Bronchial epithelial cell (primary cell): Measurements from ENCODE around the gene CHAD. TPM values are rescaled to one million over a fixed set of nuclear protein-coding genes. Genes with fewer than 3 reads are reported as not detected.

Experiments used
- DNase-seq: peaks from one replicate; pipeline ENCODE4 v3.0.0-alpha.2; 2010; ENCODE audit warnings: low read depth
- FAIRE-seq: peaks from 2 replicates; lab custom pipeline; 2011; peaks lifted over from hg19 to GRCh38; lab: Jason Lieb, UNC
- H3K27me3 ChIP-seq: 2 replicates; pipeline ENCODE4 v1.5.1; 2011; ENCODE audit warnings: low read length; ENCODE audit not compliant: control insufficient read depth, insufficient read depth
- H3K36me3 ChIP-seq: 2 replicates; pipeline ENCODE4 v1.5.1; 2011; ENCODE audit warnings: low read length; ENCODE audit not compliant: control insufficient read depth, insufficient read depth
- H3K4me3 ChIP-seq: 2 replicates; pipeline ENCODE4 v1.5.1; 2011; ENCODE audit warnings: mild to moderate bottlenecking, low read depth, low read length, control low read depth
- total RNA-seq: library from RNA; depleted of rRNA; stranded (reverse); fragments of >200 nt; gene quantifications from 2 replicates; pipeline ENCODE4 v1.2.1, GENCODE V29; 2014
- TF ChIP-seq, protein P1 (sequence below): IDR thresholded peaks from 2 replicates; pipeline ENCODE4 v1.5.1; 2011; ENCODE audit warnings: mild to moderate bottlenecking, moderate library complexity, low read length, control low read depth, inconsistent platforms; ENCODE audit not compliant: insufficient read depth, severe bottlenecking

CHAD gene
- total RNA-seq, 1 donor from 2014 or later = not detected

DNA sequence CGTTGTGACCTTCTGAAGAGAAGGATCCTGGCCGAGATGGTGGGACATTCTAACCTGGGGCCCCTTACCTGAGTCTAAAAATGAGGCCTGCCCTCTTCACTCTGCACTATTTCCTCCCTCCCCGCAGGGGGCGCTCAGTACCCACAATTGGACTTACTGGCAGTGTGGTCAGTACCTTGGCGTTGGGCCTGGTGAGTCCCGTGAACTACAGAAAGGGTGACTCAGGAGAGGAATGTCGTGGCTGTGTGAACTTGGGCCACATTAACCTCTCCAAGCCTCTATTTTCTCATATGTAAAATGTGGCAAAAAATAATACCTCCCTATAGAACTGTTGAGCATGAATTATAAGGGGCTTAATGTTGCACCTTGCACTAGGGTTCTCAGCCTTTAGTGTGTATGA lies 13.8 kb upstream of the CHAD start:
- peak; percentile 84 for DNase-seq
- Histone ChIP-seq H3K27me3 (no peaks in the 10 kb centered on the region), H3K4me3 (no peak overlapping the region), H3K36me3 (peaks cover 13% of the 10 kb centered on the region)
- TF ChIP-seq, protein P1, sequence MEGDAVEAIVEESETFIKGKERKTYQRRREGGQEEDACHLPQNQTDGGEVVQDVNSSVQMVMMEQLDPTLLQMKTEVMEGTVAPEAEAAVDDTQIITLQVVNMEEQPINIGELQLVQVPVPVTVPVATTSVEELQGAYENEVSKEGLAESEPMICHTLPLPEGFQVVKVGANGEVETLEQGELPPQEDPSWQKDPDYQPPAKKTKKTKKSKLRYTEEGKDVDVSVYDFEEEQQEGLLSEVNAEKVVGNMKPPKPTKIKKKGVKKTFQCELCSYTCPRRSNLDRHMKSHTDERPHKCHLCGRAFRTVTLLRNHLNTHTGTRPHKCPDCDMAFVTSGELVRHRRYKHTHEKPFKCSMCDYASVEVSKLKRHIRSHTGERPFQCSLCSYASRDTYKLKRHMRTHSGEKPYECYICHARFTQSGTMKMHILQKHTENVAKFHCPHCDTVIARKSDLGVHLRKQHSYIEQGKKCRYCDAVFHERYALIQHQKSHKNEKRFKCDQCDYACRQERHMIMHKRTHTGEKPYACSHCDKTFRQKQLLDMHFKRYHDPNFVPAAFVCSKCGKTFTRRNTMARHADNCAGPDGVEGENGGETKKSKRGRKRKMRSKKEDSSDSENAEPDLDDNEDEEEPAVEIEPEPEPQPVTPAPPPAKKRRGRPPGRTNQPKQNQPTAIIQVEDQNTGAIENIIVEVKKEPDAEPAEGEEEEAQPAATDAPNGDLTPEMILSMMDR = peak; percentile 90
- FAIRE-seq = no peak

DNA sequence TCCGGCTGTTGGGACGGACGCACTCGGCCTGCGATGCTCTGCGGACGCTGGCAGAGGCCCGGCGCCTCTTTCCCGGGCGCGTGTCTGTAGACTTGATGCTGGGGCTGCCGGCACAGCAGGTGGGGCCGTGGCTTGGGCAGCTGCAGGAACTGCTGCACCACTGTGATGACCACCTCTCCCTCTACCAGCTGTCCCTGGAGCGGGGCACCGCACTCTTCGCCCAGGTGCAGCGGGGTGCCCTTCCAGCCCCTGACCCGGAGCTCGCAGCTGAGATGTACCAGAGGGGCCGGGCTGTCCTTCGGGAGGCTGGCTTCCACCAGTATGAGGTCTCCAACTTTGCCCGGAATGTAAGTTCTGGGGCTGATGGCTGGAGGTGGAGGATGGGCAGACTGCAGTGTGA lies 13.4 kb upstream of the CHAD start:
- FAIRE-seq = no peak
- H3K27me3 ChIP-seq = no peaks in the 10 kb centered on the region
- no peak overlapping the region for H3K4me3 ChIP-seq
- H3K36me3 ChIP-seq = peaks cover 13% of the 10 kb centered on the region
- TF ChIP-seq, protein P1 = no peak
- DNase-seq = no peak

DNA sequence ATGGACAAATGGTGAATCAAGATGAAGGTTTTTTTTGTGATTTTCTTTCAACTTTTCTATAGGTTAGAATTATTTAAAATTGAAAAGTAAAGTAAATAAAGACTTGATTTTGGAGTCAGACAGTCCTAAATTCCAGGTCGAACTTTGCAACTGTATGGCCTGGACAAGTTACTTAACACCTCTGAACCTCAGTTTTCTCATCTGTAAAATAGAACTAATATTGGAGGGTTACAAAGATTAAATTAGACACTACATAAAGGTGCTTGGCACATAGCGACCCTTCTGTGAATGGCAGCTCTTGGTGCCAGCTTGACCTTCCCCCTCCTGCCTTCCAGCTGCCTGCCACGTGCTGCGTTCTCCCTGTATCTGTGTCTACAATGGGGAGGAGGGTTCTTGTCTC lies 13.0 kb upstream of the CHAD start:
- H3K4me3 ChIP-seq = no peak overlapping the region
- no peaks in the 10 kb centered on the region for H3K27me3 ChIP-seq
- peaks cover 13% of the 10 kb centered on the region for H3K36me3 ChIP-seq
- TF ChIP-seq, protein P1 = no peak
- no peak for DNase-seq
- no peak for FAIRE-seq

DNA sequence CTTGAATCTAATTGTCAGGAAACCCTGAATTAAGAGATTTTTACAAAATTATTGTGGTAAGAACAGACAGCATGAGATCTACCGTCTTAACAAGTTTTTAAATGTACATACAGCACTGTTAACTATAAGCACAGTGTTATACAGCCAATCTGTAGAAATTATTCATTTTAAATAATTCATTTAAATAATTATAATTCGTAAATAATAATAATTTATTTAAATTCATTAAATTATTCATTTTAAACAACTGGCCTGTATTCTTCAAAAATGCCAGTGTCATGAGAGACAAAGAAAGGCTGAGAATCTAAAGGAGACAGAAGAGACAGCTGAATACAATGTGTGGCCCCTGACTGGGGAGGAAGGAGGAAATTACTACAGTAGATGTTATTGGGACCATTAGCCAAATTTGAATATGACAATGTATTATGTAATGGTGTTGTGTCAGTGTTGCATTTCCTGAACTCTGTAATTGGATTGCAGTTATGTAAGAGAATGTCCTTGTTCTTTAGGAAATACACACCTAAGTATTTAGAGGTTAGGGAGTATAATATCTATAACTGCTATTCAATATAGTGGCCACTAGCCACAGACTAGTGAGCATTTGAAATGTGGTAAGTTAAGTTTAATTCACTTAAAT lies 12.3 kb upstream of the CHAD start:
- TF ChIP-seq, protein P1 = no peak
- Histone ChIP-seq H3K27me3 (no peaks in the 10 kb centered on the region), H3K36me3 (peaks cover 13% of the 10 kb centered on the region), H3K4me3 (no peak overlapping the region)
- FAIRE-seq (no peak), DNase-seq (peak; percentile 56)

DNA sequence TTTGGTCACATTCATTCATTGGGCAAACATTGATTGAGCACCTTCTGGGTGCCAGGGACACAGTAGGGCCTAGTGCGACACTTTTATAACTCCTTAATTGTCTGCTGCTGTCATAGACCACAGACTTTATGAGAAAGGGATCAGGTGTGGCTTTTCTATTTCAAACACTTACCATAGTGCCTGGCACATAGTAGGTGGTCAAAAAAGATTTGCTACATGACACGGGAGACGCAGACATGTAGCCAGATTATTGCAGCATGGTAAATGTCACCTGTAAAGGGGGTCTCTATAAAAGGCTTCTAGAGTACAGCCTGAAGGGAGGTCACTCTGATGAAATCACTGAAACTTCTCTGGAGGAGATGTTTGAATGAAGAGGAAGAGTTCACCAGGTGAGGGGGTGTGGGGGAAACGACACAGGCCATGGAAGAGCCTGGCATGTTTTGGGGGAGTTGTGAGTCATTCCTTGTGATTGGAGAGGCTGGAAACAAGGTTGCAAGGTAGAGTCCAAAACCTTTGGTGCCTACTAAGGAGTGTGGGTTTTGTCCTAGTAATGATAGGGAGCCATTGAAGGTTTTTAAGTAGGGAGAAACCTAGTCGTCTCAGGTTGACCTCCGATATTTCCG lies 11.6 kb upstream of the CHAD start:
- FAIRE-seq (no peak), DNase-seq (no peak)
- Histone ChIP-seq H3K27me3 (no peaks in the 10 kb centered on the region), H3K4me3 (no peak overlapping the region), H3K36me3 (peaks cover 13% of the 10 kb centered on the region)
- TF ChIP-seq, protein P1 = no peak
